Activated CD4-positive, CD25-positive, alpha-beta regulatory T cell treated with anti-CD3 and anti-CD28 coated beads, Interleukin-2, amount 50 U/mL, for 16 hours (primary cell): ENCODE data around the gene MED31.
"Not testable (repeated sequence)": the region's sequence is repeated elsewhere in the genome, so short reads cannot be mapped to it uniquely, and the experiment has no call there.

ENCODE experiments used
- DNase-seq: peaks from one replicate; pipeline ENCODE4 v3.0.0-alpha.2; 2020; ENCODE audit warnings: low read depth, low spot score

Gene MED31

DNA sequence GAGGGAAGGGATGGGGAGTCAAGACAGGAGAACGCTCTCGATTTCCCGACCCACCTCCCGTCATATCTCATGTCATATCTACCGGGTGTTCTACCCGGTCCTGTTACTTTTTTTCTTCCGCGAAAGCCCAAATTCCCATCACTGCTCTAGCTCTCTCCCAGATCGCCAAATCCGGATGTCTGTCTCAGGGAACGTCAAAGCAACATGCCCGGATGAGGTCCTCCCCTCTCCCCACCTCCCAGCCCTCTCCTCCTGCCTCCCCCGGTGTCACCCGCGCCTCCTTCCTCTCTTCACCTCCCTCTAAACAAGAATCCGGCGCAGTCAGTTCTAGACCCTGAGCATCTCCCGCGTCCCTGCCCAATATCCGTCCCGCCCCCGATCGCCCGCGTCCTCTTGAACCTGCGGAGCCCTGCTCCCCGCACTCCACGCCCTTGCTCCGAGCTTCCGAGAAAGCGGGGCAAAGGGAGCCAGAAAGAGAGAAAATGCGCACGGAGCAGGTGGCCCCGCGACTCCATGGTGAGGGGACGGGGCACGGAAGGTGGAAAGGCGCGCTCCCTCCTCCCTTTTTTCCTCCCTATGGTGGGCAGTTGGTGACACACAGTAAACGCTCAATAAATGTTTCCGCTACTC lies 4.4 kb upstream of the MED31 start:
- not testable (repeated sequence) for DNase-seq

DNA sequence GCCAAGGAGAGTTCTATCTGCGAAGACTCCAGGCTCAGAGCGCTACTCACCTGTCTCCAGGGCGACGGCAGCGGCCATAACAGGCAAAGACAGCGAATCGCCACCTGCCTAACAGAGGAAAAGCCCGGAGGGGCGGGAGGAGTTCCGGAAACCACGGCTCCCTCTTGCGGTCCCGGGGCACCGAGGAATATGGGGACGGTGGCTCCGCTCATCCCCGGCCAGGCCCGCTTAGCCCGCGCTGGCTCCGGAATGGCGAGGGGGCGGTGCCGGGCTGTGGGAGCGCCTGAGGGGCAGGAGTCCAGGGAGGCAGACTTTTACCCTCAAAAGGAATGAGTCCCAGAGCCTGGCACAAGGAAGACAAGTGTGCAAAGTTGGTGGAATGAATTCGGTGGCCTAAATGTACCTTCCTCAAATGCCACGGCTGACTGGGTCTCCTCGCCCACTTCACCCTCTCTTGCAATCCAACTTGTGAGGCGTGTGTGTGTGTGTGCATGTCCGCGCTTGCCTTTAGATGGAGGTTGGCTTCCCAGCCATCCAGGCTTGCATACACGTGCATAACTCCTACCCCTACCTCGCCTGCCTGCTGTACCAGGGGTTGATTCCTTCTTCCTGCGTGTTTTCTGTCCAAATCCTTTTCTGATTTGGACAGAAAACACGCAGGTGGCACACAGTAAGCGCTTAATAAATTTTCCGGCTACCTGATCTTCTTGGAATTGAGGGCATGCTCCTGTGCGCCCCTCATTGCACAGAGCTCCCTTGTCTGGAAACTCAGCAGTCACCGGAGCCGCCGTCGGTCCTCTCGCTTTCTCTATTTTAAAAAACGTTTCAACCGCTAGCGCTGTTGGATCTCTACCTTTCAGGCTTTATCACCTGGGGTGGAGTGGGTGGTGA lies 3.7 kb upstream of the MED31 start:
- DNase-seq, result no peak

DNA sequence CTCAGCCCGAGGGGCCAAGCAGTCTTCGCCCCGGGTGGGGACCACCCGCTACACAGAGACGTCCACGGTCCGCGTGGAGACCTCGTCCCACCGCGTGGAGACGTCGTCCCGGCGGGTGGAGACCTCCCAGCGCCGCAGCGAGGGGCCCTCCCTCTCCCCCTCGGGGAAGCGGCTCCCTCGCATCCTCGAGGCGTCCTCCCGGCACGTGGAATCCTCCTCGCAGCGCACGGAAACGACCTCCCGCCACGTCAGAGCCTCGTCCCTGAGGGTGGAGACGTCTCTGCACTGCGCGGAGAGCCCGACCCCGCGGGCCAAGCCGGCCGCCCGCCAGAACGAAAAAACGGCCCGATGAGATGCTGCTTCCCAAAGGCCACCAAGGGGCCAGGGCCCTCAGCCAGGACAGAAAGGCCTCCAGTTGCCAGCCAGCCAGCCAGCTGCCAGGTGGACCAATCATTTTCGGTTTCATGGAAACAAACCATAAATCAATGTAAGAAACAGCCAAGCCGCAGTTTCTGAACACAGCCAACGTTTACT lies 581 bp upstream of the MED31 start:
- no peak for DNase-seq

DNA sequence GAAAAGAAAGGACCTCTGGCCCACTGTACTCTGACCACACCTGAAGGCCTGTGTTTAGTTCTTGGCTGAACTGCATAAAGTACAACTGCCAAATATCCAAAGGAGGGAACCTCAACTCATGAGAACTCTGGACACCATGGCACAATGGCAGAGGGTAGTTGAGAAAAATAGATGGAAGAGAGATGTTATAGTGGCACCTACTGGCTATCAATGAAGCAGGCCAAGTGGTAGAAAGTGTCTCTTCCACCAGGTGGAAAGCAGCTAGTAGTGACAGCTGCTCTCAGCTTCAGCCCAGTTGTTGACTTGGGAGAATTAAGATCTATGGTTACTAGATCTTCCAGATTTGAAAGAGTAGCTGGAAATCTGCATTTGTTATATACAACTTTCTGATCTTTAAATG lies 3.2 kb downstream of the MED31 start:
- no peak for DNase-seq

DNA sequence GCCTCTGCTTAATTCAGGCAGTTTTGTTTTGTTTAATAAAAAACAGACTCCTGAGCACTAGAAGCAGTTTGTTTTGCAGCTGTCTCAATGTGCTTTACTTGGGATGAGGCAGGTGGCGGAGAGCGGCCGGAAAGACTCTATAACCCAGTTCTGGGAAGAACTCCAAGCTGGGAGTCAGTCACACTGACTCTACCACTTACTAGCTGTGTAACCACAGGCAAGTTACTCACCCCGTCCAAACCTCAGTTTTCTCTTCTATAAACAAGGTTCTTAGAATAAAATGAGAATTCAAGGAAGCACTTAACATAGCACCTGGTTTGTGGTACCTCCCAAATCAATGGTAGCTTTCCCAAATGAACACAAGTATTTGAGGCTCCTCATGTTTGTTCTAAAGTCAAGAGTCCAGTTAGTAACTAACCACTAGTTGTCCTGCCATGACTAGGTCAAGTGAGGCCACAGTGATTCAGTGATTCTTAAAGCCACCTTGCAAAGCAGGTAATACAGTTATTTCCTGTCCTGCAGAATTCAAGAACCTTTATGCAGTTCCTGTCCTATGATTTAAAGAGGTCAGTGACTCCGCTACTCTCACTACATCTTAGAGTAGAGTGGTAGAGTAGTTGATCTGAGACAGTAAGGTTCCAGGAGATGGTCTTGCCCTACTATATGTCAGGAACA lies 7.8 kb downstream of the MED31 start:
- DNase-seq, result no peak

DNA sequence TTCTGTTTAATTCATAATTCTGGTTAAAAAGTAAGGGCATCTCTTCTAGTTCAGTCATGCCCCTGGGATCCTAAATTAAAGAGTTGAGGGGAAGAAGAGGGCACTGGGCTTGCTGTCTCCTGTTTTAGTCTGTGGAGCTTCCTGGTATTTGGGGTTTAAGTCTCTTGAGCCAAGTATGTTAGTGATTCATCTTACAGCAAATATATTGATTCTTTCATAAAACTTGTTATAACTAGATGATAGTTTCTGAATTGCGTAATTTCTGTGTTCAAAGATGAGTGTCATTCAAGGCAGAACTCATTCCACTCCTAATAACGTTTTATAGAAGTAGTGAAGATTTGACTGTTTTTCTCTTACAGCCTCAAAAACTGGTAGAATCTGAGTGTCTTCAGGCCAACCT lies 8.8 kb downstream of the MED31 start:
- no peak for DNase-seq

DNA sequence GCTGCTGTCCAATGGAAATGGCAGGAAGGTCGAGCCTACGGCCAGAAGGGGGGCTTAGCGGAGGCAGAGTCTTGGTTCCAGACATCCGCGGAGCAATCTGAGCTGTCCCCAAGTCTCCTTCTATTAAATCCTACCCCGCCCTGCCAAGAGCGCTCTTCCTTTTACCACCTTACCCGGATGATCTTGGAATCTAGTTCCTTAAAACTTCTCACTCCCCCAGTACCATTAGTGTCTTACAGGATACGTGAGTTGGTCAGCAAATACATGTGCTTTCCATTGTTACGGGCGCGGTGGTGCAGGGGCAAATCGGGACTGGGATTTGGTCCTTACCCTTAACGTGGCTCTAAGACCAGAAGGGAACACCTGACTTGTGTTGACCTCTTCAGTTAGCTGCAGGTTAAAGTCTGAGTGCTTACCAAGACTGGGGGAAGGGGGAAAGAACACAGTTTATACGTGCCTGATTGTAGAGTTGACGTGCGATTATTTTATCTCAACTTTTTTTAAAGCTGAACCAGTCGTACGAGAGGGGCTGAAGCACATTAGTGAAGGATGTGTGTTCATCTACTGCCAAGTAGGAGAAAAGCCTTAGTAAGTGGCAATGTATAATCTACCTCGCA lies 10.1 kb downstream of the MED31 start:
- no peak for DNase-seq

DNA sequence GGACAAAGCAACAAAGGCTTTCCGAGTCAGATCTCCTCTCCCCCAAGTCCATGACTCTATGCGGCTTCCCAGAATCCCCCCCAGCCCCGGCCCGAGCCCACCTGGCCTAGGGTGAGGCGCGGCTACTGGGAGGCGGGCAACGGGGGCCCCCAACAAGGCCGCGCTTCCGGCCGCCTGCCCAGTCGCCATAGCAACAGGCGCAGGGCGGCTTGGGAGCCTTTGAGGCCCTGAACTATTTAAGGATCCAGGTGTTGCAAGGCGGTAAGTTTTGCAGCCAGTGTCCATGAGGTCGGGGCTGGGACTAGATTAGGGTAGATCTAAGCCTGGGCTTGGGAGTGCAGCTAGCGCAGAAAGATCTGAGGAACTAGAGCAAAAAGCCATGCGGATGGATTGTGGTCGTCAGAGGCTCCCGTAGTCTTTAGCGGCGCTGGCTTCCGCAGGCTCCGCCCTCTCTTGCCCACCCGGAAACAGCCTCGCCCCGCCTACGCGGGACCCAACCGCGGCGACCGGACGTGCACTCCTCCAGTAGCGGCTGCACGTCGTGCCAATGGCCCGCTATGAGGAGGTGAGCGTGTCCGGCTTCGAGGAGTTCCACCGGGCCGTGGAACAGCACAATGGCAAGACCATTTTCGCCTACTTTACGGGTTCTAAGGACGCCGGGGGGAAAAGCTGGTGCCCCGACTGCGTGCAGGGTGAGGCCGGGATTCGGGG lies 10.7 kb downstream of the MED31 start, which contains the start of the genes KIAA0753 and TXNDC17:
KIAA0753 (minus strand) TSS at position 176 of the 711 bp plus-strand sequence. CDS start 5,608 bp downstream, outside the sequence.
TXNDC17 (plus strand) TSS at position 525 of the 711 bp plus-strand sequence; CDS start at position 548, 23 bp downstream.
- peak; percentile 77 for DNase-seq

DNA sequence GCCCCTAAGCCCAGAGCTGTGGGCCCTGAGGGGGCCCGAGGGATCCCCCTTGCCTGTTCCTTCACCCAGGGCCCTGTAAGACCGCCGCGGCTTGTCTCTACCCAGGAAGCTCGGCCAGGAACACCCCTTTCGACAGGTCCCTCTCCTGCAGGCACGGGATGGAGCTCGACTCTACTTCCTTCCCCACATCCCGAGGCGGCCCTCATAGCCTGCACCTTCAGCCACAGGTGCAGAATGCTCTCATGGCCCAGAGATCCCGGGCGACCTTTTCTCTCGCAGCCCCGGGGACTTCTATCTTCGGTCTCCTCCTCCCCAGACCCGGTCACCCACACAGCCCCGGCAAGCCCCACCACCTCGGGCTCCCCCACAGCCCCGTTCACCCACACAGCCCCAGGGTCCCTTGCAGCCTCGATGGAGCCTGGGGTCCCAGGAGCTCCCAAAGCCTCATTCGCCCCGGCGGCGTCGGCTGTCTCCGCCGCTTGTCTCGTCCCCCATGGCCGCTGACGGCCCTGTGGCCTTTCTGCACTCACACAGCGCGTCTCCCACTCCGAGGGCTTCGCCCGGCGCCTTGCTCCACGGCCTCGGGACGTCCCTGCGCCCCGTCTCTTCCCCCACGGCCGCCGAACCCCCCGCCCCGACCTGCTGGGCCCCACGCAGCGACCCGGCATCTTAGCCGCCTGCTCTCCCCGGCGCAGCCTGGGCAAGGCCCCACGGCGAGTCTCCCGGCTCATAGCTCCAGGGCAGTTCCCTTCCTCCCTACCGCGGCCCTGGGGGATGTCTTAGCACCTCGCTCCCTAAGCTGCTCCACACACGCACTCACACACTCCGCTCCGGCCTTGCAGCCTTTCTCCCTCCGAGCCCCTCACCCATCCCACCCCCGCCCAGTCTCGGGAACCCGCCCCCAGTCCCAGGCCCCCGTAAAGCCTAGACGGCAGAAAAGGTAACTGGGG lies 11.5 kb downstream of the MED31 start:
- no peak for DNase-seq

DNA sequence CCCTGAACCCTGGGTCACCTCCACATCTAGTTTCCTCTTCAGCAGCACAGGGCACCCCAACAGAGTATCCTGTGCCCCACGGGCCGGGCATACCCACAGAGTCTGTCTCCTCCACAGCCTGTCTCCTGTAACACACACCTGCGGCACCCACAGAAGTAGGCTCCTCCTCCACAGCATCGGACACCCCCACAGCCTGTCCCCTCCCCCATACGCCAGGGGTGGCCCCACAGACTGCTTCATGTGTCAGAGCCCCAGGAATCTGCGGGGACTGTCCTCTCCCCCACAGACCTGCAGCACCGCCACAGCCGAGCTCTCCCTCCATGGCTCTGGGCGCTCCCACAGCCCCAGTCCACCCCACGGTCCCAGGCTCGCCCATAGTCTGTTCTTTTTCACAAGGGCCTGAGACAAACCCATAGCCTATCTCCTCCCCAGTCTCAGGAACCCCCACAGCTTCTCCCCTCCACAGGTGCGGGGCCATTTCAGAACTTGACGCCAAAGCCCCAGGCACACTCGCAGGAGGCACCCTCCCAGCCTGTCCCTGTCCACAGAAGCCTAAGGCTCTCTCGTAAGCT lies 12.3 kb downstream of the MED31 start:
- no peak for DNase-seq

DNA sequence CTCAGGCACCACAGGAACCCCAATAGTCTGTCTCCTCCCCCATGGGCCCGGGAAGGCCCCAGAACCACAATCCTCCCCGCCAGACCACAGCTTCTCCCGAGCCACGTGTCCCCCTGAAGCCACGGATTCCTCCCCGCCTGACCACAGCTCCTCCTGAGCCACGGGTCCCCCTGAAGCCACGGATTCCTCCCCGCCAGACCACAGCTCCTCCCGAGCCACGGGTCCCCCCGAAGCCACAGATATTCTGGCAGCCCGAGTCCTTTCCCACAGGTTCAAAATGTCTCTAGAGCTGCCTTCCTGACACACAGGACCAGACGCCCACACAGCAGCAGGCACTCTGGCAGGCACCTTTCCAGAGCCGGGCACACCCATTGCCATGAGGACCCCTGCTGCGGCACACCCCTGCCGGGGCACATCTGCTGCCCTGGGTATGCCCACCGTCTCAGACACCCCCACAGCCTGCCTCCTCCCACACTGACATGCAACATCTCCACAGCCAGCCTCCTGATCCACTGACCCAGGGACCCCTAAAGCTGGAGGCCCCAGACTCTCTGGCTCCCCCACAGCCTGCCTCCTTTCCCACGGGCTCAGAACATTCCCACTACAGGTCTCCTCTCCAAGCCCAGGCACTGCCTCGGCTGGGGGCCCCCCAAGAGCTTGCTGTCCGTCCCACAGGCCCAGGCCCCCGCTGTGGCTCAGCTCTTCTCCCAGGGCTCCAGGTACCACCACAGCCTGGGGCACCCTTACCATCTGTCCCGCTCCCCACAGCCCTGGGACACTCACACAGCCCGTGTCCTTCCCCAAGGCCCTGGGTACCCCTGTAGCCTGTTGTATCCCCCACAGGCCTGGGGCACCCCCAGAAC lies 13.1 kb downstream of the MED31 start:
- no peak for DNase-seq

DNA sequence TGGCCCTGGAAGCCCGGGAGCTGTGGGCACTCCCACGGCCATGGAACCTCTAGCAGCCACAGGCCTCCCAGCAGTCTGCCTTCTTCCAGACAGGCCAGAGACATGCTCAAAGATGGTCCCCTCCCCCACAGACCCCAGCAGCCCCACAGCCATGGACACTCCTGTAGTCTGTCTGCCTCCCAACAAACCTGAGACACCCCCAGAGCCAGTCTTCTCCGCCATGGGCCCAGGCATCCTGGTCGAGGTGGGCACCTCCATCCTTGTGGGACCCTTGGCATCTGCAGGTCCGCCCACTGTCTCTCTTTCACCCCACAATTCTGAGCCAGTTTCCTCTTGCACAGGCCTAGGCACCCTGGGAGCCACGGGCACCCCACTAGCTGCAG lies 14.0 kb downstream of the MED31 start:
- no peak for DNase-seq

DNA sequence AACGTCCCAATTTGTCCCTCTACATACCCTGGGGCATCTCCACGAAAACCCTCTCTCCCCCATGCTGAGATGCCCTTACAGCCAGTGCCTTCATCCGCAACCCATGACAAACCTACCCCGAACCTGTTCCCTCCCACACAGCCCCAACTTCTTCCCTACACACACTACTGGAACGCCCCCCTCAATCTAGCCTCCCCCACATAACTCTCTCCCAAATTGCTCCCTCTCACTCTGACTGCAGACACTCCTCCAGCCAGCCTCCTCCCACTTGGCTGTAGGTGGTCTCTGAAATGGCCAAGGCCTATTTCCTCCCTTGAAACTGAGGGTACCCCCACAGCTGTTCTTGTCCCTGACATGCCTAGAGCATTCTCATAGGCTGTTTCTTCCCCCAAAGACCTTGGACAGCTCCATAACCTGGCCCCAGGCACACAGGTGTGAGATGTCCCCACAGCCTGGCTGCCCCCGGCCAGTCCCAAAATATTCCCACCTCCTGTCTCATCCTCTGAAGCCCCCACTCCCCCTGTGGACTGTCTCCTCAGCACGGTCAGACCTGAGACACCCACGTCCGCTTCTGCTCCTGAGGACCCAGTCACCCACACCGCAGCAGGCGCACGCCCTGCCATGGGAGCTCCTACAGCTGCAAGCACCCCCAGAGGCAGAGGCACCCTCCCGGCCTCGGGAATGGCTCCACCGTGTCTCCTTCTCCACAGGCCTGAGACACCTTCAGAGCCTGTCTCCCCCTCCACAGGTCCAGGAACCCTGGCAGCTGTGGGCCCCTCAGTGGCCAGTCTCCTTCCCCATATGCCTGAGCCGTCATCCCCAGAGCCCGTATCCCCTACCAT lies 14.6 kb downstream of the MED31 start:
- DNase-seq, result no peak

DNA sequence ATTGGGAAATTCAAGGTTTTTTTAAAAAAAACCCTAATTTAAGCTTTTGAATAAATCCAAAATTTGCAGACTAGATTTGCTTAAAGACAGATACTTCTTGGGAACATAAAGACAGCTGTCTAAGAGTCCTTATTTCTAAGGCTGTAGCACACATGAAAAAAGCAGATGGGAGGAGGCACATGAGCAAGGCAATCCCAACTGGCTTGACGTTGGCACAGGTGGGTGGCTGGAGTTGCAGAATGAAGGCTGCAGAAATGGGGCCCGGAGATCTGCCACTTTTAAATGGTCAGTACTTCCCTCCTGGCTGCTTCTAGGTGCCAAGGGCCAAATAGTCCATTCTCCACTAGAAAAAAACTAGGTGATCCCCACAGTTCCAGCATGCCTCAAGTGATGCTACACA lies 15.3 kb downstream of the MED31 start:
- DNase-seq, result no peak

DNA sequence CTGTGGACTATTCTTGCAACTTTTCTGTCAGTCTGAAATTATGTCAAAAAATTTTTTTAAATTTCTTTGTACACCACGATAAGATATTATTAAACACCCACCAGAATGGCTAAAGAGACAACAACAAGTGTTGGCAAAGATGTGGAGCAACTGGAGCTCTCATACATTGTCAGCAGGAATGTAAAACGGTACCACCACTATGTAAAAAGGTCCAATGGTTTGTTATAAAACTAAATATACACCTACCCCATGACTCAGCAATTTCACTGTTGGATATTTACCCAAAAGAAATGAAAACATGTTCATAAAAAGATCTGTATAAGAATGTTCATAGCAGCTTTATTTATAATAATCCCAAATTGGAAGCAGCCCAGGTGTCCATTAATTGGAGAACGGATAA lies 18.1 kb downstream of the MED31 start:
- DNase-seq, result no peak

DNA sequence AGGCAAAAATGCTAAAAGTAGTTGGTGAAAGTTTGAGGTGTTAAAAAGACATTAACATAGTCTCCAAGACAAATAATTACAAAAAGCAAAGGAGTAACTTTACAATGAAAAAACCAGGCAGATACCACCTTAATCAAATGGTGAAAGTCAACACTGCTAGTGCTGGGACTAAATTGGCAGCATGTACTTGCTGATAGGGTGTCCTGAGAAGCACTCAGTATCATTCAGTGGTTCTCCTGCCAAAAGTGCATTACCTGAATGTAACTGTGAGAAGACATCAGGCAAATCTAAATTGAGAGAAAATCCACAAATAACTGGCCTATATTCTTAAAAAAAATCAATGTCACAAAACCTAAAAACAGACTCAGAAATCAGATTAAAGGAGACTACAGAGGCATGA lies 18.9 kb downstream of the MED31 start:
- DNase-seq, result no peak

DNA sequence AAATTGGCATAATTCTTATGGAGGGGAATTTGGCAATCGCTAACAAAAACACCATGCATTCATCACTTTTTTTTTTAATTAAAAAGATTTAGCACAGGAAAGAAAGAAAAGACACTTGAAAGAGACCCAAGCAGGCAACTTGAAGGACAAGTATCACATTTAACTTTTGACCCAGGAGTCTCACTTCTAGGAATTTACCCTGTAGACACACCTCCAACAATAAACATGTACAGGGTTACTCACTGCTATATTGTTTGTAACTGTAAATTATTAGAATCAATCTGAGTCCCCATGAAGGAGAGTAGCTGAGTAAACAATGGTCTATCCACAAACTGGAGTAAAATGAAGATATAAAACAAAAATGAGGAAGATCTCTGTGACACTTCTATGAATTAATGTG lies 21.0 kb downstream of the MED31 start:
- DNase-seq, result no peak

DNA sequence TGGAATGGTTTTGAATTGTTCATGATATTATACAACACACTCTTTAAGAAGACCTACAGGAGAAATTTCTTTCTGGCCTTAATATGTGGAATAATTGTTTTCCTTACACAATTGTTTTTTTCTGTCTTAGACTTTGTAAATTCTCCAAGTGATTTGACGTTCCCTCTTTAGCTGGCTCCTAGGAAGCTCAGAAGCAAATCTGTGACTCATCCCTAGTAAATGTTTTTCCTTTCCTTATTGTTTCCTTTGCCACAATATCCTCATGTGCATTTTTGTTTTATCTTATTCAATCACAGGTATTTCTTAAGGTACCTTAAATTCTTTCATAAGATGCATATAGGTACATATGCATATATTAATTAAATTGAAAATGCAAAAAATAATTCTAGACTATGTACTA lies 24.4 kb downstream of the MED31 start:
- no peak for DNase-seq
